ENCODE results near the gene PLXNA1. TPM values are rescaled to one million over a fixed set of nuclear protein-coding genes. Genes with fewer than 3 reads are reported as not detected.

PLXNA1 gene
- total RNA-seq, 2 experiments from 2014 or later, result 13.7 to 13.9 TPM

DNA sequence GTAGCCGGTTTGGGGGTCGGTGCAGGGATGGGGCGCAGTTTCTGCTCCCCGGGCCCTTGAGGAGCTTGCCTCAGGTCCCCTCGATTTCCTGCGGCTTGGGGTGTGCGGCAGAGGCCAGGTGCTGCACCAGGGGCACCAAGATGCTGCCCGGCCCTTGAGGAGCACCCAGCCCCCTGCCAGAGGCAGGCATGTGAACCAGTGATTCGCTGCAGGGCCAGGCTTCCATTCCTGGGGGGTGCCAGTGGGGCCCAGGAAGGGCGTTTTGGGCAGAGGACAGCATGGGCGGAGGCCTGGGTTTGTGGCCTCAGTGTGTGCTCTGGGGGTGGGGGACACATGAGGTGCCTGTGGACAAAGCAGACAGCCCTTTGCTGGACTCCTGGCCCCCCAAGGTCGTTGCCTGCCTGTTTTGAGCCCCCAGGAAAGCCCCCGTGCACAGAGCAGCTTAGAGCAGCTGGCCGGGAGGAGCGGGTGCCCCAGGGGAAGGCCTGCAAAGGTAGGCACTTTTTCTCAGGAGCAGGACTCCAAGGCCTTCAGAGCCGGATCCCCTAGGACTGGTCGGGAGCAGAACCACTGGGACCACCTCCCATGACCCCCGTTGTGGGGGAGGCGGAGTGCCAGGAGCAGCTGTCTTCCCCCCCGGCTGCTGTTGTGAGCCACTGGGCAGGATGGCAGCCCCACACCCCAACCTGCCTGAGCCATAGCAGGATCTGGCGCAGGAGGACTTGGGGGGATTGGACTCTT is 1.6 kb downstream of the PLXNA1 start:
- POLR2A ChIA-PET, result interaction anchor here (0.5 kb wide), 1 partner anchor 75 kb away, joined by 5 read pairs; no protein-coding TSS in a partner anchor
- CTCF ChIA-PET, result no interaction called here

GRCh38 chr3:126985132-126985985 is 2.4 kb downstream of the PLXNA1 start:
- CTCF ChIA-PET, result no interaction called here
- POLR2A ChIA-PET, result interaction anchor here (0.5 kb wide), 1 partner anchor 76 kb away, joined by 5 read pairs; no protein-coding TSS in a partner anchor

DNA sequence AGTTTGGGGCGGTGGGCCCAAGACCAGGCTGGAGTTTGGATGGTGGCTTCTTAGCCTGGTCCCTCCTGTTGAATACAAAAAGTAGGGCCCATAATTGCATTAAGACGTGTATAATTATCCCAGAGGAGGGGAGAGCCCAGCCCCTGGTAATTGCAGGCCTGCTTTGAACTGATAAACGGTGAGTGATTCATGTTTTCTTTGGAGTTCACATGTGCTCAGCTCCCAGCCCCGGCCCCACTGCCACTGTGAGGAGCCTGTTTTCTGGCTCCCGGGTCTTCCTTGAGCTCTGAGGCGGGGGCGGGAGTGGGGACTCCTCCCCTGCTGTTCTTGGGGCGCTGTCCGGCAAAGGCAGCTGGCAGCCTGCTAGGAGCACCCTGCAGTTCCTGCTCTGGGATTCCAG is 3.1 kb downstream of the PLXNA1 start:
- CTCF ChIA-PET, result no interaction called here
- POLR2A ChIA-PET, result no interaction called here

DNA sequence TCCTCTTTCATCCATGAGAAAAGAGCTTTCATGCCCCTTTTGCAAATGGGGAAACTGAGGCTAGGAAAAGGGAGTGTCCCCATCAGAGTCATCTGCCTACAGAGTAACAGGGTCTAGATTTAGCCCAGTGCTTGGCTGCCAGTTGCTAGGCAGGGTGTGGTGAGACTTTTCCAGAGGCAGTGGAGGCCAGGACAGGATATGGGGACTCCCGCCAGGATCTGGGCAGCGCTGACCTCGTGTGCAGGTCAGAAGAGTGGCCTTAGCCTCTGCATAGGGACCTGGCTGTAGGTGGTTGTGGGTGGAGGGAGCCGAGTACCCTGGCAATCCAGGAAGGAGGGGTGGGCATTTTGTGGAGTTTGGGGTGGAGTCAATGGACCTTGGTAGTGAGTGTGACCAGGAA is 4.2 kb downstream of the PLXNA1 start:
- CTCF ChIA-PET, result no interaction called here
- POLR2A ChIA-PET, result no interaction called here

- POLR2A ChIA-PET, result no interaction called here
- CTCF ChIA-PET, result no interaction called here
These were observed 4.7 kb downstream of the PLXNA1 start for GRCh38 chr3:126987596-126987995.

DNA sequence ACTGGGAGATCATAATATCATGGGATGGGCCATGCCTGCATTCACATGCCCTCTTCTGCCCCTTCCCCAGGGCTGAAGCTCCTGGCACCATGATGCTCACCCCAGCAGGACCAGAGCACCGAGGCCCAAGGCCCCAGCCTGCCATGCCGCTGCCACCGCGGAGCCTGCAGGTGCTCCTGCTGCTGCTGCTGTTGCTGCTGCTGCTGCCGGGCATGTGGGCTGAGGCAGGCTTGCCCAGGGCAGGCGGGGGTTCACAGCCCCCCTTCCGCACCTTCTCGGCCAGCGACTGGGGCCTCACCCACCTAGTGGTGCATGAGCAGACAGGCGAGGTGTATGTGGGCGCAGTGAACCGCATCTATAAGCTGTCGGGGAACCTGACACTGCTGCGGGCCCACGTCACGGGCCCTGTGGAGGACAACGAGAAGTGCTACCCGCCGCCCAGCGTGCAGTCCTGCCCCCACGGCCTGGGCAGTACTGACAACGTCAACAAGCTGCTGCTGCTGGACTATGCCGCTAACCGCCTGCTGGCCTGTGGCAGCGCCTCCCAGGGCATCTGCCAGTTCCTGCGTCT is 5.6 kb downstream of the PLXNA1 start:
- ChIA-PET POLR2A (no interaction called here), CTCF (no interaction called here)

DNA sequence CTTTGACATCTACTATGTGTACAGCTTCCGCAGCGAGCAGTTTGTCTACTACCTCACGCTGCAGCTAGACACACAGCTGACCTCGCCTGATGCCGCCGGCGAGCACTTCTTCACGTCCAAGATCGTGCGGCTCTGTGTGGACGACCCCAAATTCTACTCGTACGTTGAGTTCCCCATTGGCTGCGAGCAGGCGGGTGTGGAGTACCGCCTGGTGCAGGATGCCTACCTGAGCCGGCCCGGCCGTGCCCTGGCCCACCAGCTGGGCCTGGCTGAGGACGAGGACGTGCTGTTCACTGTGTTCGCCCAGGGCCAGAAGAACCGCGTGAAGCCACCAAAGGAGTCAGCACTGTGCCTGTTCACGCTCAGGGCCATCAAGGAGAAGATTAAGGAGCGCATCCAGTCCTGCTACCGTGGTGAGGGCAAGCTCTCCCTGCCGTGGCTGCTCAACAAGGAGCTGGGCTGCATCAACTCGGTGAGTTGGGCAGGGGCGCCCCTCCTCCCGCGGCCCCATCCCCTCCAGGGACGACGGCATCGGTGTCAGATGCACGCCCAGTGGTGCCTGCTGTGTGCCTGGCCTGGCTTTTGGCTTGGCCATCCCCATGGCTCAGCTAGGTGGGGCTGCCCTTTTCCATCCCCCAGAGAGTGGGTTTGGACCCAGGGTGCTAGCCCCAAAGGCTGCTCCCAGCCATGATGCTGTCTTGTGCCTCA is 6.6 kb downstream of the PLXNA1 start:
- ChIA-PET CTCF (no interaction called here), POLR2A (no interaction called here)

DNA sequence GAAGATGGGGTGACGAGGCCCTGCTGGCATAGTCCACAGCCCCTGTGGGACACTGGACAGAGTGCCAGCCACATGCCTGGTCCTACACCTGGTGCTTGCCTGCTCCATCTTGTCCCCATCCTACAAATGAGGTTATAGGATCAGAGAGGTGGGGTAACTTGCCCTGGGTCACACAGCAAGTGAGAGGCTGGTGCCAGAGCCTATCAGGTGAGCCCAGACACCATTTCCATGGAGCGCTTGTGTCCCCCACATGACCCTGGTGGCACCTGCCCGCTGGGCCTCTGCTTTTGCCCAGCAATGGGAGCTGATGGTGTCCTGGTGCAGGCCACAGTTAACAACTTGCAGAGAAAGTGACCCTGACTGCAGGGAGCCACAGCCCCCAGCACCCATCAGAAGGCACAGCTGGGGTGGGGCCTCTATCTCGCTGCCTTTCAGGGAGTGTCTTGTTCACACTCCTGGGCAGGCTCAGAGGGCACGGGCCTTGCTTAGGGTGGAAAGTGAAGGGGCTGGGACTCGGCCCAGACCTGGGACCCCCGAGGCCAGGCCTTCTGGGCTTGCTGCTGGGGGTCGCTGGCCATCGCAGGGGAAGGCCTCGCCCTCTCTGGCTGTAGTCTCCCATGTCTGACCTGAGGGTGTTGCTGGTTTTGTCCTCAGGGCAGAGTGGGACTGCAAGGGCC is 7.2 kb downstream of the PLXNA1 start:
- CTCF ChIA-PET, result no interaction called here
- POLR2A ChIA-PET, result no interaction called here

GRCh38 chr3:126990890-126991289 is 8.0 kb downstream of the PLXNA1 start:
- ChIA-PET CTCF (no interaction called here), POLR2A (no interaction called here)

DNA sequence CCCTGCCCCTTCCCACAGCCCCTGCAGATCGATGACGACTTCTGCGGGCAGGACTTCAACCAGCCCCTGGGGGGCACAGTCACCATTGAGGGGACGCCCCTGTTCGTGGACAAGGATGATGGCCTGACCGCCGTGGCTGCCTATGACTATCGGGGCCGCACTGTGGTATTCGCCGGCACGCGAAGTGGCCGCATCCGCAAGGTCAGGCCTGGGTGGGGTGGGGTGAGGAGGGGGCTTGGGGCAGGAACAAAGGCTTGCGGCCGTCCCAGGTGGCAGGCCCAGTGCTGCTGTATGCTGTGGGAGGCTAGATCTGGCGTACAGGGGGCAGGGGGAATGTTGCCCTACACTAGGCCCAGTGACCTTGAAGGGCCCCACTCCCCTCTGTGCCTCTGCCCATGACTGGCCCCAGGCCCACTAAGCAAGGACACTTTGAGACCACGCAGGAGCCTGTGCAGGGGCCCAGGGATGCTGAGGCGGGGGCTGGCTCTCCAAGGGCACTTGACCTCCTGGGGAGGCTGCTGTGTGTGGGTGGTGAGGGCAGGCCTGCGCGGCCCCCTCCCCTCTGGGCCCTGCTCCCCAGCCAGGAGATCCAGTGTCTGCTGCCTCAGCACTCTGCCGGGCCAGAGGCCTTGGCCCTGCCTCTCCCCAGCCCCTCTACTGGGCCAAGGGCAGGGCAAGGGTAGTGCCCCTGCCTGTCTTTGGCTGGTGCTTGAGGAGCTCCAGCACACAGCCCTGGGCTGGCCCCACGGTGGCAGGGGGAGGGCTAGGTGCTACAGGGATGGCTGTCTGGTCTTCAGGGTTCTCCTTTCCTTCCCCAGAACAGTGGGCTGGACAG is 8.7 kb downstream of the PLXNA1 start:
- CTCF ChIA-PET, result no interaction called here
- POLR2A ChIA-PET, result no interaction called here

GRCh38 chr3:126992216-126992615 is 9.3 kb downstream of the PLXNA1 start:
- POLR2A ChIA-PET, result no interaction called here
- CTCF ChIA-PET, result no interaction called here

DNA sequence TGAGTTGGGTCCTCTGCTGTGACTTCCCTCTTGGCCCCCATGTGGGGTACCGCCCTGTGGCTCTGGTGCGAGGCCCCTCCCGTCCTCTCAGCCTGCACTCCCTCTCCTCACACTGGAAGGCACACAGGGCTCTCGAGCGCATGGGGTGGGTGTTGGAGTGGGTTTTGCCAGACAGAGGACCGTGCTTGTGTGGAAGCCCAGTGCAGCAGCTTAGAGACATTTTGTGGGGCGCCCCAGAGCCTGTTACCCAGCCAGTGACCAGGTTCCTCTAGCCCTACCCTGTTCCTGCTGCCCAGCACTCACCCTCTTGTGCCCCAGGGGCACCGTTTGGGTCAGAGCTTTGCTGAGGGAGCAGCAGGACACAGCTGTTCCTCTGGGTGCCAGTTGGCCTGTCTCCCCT is 9.9 kb downstream of the PLXNA1 start:
- POLR2A ChIA-PET, result no interaction called here
- CTCF ChIA-PET, result no interaction called here

- ChIA-PET POLR2A (no interaction called here), CTCF (interaction anchor here (1.6 kb wide), 1 partner anchor 11 kb away, joined by 3 read pairs; the partner anchor contains the start of gene PLXNA1)
These were observed 10.5 kb downstream of the PLXNA1 start for GRCh38 chr3:126993436-126993835.

DNA sequence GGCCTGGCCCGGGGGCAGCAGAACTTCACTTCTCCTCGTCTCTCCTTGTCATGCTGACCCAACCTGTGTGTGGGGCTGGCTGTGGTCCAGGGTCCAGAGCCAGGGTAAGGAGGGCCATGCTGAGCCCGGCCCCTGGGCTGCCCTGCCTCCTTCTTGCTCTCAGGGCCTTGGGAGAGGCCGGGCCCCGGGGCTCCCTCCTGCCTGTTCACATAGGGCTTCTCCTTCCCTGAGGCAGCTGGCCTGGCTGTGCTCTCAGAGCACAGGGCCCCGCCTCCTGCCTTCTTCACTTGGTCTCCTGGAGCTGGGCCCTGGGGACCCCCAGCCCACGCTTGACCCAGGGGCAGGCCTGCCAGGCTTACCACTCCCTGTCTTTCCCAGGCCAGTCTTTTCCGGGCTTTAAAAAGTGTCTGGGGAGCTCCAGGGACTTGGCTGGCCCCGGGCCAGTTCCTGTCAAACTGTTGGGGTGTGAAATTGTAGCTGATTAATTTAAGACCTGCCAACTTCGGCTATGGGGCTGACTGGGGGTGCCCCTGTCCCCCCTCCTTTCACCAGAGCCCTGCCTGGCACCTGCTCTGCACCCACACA is 11.8 kb downstream of the PLXNA1 start:
- POLR2A ChIA-PET, result interaction anchor here (0.6 kb wide), 1 partner anchor 264 kb away, joined by 4 read pairs; no protein-coding TSS in a partner anchor
- CTCF ChIA-PET, result interaction anchor here (1.6 kb wide), 1 partner anchor 12 kb away, joined by 3 read pairs; the partner anchor contains the start of gene PLXNA1

DNA sequence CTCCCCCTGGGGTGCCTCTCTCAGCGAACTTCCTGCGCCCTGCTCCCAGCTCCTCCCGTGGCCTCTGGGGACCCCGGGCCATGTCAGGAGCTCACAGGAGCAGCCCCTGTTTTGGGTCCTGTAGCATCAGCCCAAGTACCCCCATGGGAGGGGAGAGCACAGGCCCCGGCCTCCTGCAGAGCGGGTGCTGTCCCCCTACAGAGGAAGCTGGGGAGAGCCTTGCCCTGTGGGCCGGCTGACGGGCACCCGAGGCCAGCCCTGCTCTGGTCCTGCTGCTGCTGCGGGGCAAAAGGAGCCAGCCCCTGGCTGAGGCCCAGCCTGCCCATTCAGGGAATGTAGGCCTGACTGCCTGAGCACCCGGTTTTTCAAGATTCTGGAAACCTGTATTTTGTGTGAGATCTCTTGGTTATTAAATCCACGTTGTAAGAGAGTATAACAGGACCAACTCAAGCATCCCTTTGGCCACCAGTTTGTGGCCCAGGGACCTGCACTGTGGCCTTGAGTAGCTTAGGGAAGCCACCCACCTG is 12.4 kb downstream of the PLXNA1 start:
- ChIA-PET CTCF (interaction anchor here (1.6 kb wide), 1 partner anchor 13 kb away, joined by 3 read pairs; the partner anchor contains the start of gene PLXNA1), POLR2A (interaction anchor here (0.6 kb wide), 1 partner anchor 264 kb away, joined by 4 read pairs; no protein-coding TSS in a partner anchor)

GRCh38 chr3:126995926-126996512 is 13.1 kb downstream of the PLXNA1 start:
- POLR2A ChIA-PET, result no interaction called here
- CTCF ChIA-PET, result no interaction called here

DNA sequence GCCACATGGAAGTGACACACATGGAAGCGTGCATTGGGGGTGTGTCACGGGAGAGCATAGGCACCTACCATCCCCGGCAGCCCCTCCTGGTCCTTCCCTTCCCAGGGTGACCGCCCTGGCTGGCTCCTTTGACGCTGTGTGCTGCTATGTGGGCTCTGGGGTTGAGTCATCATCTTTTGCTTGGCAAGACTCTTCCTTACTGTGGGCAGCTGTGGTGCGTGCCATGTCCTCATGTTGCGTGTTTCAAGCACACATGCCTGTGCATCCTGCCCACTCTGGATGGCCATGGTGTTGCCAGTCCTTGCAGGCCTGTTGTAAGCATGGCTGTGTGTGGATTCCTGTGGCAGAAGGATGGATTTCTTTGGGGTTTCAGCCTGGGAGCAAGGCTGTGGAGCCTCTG is 14.0 kb downstream of the PLXNA1 start:
- ChIA-PET POLR2A (no interaction called here), CTCF (no interaction called here)
